Measurements from ENCODE around the gene SYT4.
"Not testable (repeated sequence)": the region's sequence is repeated elsewhere in the genome, so short reads cannot be mapped to it uniquely, and the experiment has no call there.

SYT4 gene, protein sequence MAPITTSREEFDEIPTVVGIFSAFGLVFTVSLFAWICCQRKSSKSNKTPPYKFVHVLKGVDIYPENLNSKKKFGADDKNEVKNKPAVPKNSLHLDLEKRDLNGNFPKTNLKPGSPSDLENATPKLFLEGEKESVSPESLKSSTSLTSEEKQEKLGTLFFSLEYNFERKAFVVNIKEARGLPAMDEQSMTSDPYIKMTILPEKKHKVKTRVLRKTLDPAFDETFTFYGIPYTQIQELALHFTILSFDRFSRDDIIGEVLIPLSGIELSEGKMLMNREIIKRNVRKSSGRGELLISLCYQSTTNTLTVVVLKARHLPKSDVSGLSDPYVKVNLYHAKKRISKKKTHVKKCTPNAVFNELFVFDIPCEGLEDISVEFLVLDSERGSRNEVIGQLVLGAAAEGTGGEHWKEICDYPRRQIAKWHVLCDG

DNA sequence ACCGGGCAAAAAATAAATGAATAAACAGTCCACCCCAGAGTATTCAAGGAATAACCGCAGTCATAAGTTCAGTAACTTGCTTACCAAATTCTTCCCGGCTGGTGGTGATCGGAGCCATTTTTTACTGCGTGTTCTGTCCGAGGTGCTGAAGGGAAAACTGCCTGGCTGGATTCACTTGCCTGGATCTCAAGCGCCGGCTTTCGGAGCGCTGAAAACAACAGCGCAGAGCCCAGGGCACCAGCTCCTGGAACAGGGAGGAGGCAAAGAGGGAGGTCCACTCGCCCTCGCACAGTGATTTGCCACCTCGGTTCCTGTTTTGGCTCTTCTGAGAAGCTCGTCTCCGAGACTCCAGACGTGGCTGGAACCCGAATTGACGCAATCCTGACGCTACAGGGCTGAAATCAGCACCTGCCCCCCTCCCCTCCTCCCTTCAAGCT lies at the start of gene SYT4:
Gene SYT4, minus strand, starts transcription at position 327 of the 437 bp plus-strand sequence. Its CDS starts 209 bp downstream, at position 118.
- DNase-seq (ENCODE audit: low read depth) = no peak

GRCh38 chr18:43322132-43322531 lies 44.8 kb upstream of the SYT4 start:
- DNase-seq (ENCODE audit: low read depth) = no peak

- DNase-seq (ENCODE audit: low read depth) = no peak
Measured at GRCh38 chr18:43314941-43315340, 37.7 kb upstream of the SYT4 start.

- no peak for DNase-seq (ENCODE audit: low read depth)
Measured at GRCh38 chr18:43312891-43313290, 35.6 kb upstream of the SYT4 start.

GRCh38 chr18:43310239-43310638 lies 32.9 kb upstream of the SYT4 start:
- DNase-seq (ENCODE audit: low read depth) = no peak

GRCh38 chr18:43303376-43303775 lies 26.1 kb upstream of the SYT4 start:
- no peak for DNase-seq (ENCODE audit: low read depth)

GRCh38 chr18:43286187-43286586 lies 8.9 kb upstream of the SYT4 start:
- not testable (repeated sequence) for DNase-seq (ENCODE audit: low read depth)

- DNase-seq (ENCODE audit: low read depth) = no peak
Measured at GRCh38 chr18:43283299-43283698, 6.0 kb upstream of the SYT4 start.

GRCh38 chr18:43279015-43279744 lies 1.9 kb upstream of the SYT4 start:
- DNase-seq (ENCODE audit: low read depth) = no peak

DNA sequence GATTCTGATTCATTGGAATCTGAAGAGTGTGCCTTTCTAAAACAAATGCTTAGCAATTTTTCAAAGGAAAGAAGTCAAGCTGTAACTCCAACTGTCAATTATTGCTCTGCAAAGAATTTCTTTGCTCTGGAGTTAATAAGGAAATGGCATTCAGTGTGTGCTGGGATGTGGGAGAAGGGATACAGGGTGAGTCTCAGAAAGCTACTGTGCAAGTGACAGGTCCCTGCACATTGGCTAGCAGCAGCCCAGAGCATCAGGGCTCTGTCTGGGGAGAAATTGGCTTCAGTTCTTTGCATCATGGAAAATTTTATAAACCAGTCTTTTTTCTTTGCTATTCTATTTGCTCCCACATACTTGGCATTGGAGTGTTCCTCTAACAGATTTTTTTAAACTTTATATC lies 1.1 kb upstream of the SYT4 start:
- DNase-seq (ENCODE audit: low read depth) = no peak

DNA sequence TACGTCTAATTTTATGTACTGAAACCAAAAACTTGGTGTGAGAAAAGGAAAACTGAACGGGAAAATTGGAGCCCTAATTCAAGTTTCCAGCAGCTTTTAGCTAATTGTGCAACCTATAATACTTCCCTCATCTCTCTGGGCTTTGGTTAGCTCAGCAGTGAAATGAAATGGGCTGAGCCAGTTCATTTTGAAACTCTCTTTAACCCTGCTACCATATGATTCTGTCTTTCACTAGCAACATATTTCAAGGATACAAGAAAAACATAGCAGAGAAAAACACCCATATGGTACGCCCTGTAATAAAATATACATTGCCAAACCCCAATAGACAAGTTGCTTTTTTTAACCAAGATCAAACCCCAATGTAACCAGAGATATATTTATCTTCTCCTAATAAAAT lies 799 bp downstream of the SYT4 start:
- no peak for DNase-seq (ENCODE audit: low read depth)

DNA sequence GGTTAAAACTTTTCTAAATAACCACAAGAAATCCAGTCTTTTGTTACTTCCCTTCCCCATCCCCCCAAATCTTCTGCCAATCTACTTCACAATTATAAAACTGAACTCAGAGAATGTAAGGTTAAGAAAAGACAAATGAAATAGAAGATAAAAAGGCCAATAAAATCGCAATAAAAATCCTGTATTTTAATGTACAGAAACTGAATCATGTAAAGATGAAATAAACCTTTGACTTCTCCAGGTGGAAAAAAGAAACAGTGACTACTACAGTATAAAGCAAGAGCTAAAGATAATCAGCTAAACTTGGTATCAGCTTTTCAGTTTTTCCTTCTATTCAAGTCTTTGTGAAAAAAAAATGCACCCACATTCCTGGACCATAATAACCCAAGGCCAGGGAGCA lies 1.7 kb downstream of the SYT4 start:
- no peak for DNase-seq (ENCODE audit: low read depth)

GRCh38 chr18:43274526-43274925 lies 2.8 kb downstream of the SYT4 start:
- DNase-seq (ENCODE audit: low read depth) = no peak

DNA sequence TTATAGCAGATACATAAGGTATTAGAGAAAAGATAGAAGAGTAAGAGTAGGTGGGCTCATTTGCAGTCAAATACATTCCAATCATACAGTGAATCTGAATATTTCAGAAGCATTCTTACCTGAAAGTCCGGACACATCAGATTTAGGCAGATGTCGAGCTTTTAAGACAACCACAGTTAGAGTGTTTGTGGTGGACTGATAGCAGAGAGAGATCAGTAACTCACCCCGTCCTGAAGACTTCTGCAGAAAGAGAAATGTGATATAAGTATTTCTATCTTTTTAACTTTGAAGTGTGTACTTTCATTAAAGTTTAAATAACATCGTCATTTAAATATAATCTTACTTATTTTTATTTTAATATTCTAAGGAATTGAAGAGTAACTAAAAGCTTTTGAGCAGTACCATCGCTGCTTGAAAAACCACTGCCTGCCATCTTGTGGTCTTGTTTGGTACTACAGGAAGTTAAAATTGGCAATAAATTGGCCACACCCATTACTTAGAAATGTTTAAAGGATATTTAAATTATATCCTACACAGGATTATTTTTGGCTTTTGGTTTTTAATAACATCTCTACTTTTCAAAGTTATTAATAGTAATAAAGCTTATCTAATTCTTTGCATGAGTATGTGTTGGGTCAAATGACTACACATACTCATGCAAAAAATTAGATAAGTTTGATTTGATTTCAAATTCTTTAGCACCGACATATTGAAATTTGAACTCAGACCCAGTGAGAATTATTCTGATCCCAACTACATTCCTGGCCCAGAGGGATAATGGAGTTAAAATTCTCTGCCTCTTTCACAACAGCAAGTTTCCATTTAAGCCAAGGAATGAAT lies 5.5 kb downstream of the SYT4 start:
- no peak for DNase-seq (ENCODE audit: low read depth)

DNA sequence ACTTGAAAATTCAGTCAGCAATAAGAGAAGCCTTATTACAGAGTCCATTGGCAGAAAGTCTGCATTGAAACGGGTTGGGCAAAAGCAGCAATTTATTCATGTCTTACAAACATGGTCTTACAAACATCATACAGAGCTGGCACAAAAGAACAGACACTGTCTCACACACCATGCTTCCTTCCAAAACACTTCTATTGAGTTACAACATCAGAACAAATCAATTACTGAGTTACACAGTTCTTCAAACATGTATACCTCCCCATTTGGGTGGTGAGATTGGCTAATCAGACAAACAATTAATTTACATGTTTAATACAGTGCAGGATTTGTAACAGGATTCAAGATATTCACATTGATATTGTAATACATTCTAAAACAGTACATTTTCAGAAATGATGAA lies 9.5 kb downstream of the SYT4 start:
- no peak for DNase-seq (ENCODE audit: low read depth)

DNA sequence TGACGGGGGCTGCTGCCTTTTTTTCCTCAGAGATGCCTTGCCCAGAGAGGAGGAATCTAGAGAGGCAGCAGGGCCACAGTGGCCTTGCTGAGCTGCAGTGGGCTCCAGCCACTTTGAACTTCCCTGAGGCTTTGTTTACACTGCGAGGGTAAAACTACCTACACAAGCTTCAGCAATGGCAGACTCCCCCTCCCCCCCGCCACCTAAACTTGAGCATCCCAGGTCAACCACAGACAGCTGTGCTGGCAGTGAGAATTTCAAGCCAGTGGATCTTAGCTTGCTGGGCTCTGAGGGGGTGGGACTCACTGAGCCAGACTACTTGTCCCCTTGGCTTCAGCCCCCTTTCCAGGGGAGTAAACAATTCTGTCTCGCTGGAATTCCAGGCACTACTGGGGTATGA lies 11.8 kb downstream of the SYT4 start:
- DNase-seq (ENCODE audit: low read depth) = no peak

DNA sequence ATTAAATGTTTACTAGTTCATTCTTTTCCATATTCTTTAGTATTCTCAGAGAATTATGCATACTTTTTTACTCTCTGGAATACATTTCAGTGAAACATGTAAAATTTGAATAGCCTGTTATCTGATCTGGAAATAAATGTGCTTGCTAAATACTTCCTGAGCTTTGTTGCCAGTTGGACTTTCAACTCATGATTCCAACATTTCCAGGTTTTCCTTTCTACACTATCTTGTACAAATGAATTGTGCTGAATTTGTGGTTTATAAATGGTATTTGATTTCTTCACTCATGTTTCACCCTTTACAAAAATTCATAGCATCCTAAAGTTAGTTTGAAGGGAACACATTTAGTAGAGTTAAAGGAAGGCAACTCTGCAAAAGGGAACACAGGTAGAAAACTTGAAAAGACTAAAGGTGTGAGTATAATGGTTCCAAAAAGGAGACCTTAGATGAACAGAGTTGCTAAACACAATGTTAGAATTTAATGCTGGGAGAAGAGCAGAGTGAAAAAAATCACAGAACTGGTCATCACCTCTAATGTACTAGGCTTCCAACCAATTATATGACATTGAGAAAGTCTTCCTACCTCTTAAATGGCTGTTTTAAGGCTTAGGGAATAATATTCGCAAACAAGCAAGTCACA lies 28.6 kb downstream of the SYT4 start:
- DNase-seq (ENCODE audit: low read depth) = no peak

DNA sequence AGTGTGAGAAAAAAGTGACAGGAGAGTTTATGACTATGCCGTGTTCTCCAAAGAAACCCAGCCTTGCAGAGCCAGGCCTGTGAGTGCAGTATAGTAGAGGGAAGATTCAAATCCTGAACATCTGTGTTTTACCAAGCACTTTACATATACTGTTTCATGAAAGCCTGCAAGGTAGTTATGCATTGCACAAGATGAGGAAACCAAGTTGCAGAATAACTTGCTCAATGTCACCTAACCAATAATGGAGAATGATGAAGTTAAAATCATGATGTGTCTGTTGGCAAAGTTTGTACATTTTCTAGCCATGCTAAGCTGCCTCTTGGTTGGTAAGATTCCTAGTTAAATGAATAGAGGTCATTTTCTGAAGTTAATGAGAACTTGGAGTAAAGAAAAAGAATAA lies 29.3 kb downstream of the SYT4 start:
- DNase-seq (ENCODE audit: low read depth) = no peak

GRCh38 chr18:43238429-43238828 lies 38.9 kb downstream of the SYT4 start:
- no peak for DNase-seq (ENCODE audit: low read depth)

- DNase-seq (ENCODE audit: low read depth) = no peak
Measured at GRCh38 chr18:43236921-43237320, 40.4 kb downstream of the SYT4 start.

- no peak for DNase-seq (ENCODE audit: low read depth)
Measured at GRCh38 chr18:43234889-43235288, 42.4 kb downstream of the SYT4 start.

DNA sequence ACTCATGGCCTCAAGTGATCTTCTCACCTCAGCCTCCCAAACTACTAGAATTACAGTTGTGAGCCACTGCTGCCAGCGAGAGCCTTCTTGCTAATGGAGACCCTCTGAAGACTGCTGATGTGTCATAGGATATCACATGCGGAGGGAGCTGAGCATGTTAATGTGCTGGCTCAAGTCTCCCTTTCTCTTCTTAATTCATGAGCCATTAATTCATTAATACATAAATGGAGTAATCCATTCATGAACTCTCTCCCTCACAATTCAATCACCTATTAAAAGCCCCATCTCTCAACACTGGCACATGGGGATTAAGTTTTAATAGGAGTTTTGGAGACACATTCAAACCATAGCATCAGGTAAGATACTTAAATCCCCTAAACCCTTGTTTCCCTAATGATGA lies 54.8 kb downstream of the SYT4 start:
- no peak for DNase-seq (ENCODE audit: low read depth)

Measured in T-helper 22 cell (primary cell).